Nephron progenitor cell (in vitro differentiated cells): Measurements from ENCODE around the gene WNT11.
A peak's percentile ranks its signal among the peaks of the same experiment; 100 is the strongest.

ENCODE experiments used
- DNase-seq: peaks from one replicate; pipeline ENCODE4 v3.0.0; 2021
- H3K27ac Mint-ChIP-seq: 2 replicates; pipeline ENCODE4 v1.8.0; 2021; ENCODE audit warnings: mild to moderate bottlenecking, moderate library complexity, mixed read lengths
- H3K27me3 Mint-ChIP-seq: 2 replicates; pipeline ENCODE4 v1.8.0; 2021; ENCODE audit warnings: mild to moderate bottlenecking, low read depth, mixed read lengths; ENCODE audit not compliant: poor library complexity
- H3K36me3 Mint-ChIP-seq: 2 replicates; pipeline ENCODE4 v1.8.0; 2021; ENCODE audit warnings: low read depth, mixed read lengths
- H3K4me1 Mint-ChIP-seq: 2 replicates; pipeline ENCODE4 v1.8.0; 2021; ENCODE audit warnings: mixed read lengths
- H3K4me3 Mint-ChIP-seq: 2 replicates; pipeline ENCODE4 v1.8.0; 2021; ENCODE audit warnings: mild to moderate bottlenecking, moderate library complexity, mixed read lengths
- H3K9me3 Mint-ChIP-seq: 2 replicates; pipeline ENCODE4 v1.8.0; 2021; ENCODE audit warnings: mild to moderate bottlenecking, moderate library complexity, mixed read lengths
- CTCF ChIP-seq: fragments of 200-600 bp; sonication (generic); IDR thresholded peaks from 2 replicates; pipeline ENCODE4 v1.5.0; 2021; ENCODE audit warnings: antibody characterized with exemption

Gene WNT11

DNA sequence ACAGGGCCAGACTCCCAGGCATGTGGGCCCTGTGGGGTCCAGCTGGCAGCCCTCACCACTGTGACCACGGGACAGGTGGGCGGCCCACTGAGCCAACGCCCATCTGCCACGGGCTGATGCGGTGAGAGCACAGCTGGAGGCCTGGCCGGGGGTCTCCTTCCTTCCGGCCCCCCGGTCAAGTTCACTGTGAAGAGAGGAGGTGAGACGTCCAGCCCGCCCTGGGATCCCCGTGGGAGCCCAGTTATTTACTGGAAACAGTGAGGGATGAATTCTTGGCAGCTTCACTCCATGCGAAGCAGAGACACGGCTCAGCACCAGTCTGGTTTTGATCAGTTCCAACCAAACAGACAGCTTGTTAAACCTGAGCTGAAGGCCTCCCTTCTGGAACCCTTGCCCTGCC lies 38.7 kb downstream of the WNT11 start:
- H3K4me1 Mint-ChIP-seq, result peaks cover 15% of the 10 kb centered on the region
- H3K4me3 Mint-ChIP-seq, result no peak overlapping the region
- no peaks in the 10 kb centered on the region for H3K9me3 Mint-ChIP-seq
- no peak for DNase-seq
- peaks cover 48% of the 10 kb centered on the region for H3K27me3 Mint-ChIP-seq
- H3K36me3 Mint-ChIP-seq, result no peaks in the 10 kb centered on the region
- no peak overlapping the region for H3K27ac Mint-ChIP-seq
- no peak for TF ChIP-seq CTCF

DNA sequence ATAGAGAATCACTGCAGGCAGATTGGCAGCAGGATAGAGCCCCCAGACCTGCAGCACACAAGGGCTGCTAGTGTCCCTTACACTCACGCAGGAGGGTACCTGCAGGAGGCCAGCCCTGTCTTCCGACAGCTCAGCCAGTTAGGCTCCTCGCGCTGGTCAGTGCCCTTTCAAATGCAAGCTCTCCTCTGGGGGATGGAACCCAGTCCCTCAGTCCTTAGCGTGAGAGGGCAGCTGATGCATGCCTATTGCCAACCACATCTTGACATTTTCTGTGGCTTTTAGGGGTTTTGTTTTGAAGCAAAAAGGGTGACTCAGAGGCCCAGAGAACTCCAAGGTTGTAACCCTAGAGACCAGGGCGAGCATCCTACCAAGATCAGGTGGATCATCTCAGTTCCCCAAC lies 40.0 kb downstream of the WNT11 start:
- Mint-ChIP-seq H3K9me3 (no peaks in the 10 kb centered on the region), H3K4me1 (peaks cover 20% of the 10 kb centered on the region), H3K27me3 (peaks cover 43% of the 10 kb centered on the region), H3K36me3 (no peaks in the 10 kb centered on the region), H3K27ac (no peak overlapping the region), H3K4me3 (no peak overlapping the region)
- no peak for TF ChIP-seq CTCF
- DNase-seq, result no peak

DNA sequence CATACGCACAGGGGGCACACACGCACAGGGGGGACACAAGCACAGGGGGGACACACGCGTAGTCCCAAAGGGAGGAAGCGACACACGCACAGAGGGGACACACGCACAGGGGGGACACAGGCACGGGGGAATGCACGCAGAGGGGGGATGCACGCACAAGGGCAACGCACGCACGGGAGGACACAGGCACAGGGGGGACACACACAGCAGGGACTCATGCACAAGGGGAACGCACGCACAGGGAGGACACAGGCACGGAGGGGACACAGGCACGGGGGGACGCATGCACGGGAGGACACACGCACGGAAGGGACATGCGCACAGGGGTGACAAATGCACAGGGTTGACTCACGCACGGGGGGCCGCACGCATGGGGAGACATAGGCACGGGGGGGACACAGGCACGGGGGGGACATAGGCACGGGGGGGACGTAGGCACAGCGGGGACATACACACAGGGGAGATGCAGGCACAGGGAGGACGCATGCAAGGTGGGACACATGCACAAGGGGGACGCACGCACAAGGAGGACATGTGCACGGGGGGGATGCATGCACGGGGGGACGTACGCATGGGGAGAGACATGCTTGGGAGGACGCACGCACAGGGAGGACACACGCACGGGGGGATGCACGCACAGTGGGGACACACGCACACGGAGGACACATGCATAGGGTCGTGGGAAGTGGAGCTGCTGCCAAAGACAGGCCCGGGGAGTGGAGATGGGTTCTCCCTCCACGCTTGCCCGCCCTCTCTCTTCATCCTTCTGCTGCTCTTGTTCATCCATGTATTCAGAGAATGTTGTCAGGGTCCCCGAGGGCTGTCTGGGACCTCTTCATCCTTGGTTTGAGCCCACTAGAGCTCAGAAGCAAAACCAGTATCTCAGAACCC lies 41.2 kb downstream of the WNT11 start:
- Mint-ChIP-seq H3K4me3 (no peak overlapping the region), H3K27me3 (peaks cover 39% of the 10 kb centered on the region), H3K27ac (no peak overlapping the region), H3K9me3 (no peaks in the 10 kb centered on the region), H3K4me1 (peaks cover 20% of the 10 kb centered on the region), H3K36me3 (no peaks in the 10 kb centered on the region)
- DNase-seq, result no peak
- TF ChIP-seq CTCF, result no peak

DNA sequence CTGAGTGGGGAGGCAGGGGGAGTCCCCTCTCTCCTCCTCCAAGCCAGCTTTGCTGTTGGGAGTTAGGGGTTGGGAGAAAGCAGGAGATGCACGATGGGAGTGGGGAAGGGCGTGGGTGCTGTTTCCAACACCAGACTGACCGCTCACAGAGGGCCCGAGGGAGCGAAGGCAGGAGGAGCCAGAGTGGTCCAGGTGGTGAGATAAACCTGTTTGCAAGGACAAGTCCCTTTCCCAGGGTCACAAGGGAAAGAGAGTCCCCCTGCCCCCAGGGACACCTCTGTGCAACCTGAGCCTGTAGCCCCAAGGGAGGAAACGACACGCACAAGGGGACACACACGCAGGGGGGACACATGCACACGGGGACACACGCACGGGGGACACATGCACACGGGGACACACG lies 42.2 kb downstream of the WNT11 start:
- no peak overlapping the region for H3K4me3 Mint-ChIP-seq
- no peak for TF ChIP-seq CTCF
- H3K27me3 Mint-ChIP-seq, result peaks cover 35% of the 10 kb centered on the region
- H3K36me3 Mint-ChIP-seq, result no peaks in the 10 kb centered on the region
- peak overlapping the region; percentile 75 for H3K27ac Mint-ChIP-seq
- H3K9me3 Mint-ChIP-seq, result no peaks in the 10 kb centered on the region
- peaks cover 20% of the 10 kb centered on the region for H3K4me1 Mint-ChIP-seq
- no peak for DNase-seq

- no peak overlapping the region for H3K4me3 Mint-ChIP-seq
These were observed 42.9 kb downstream of the WNT11 start for GRCh38 chr11:76163289-76163880.

More at GRCh38 chr11:76163289-76163880, 42.9 kb downstream of the WNT11 start:
- DNase-seq, result no peak
- Mint-ChIP-seq H3K27me3 (peaks cover 34% of the 10 kb centered on the region), H3K36me3 (no peaks in the 10 kb centered on the region), H3K9me3 (no peaks in the 10 kb centered on the region), H3K27ac (no peak overlapping the region), H3K4me1 (peaks cover 20% of the 10 kb centered on the region)
- no peak for TF ChIP-seq CTCF
